Measurements from ENCODE around the gene ROBO4.

Gene ROBO4

GRCh38 chr11:124886476-124886875, 11.2 kb downstream of the ROBO4 start:
- no peak for DNase-seq (ENCODE audit: extremely low read depth, low read depth)
- no peak overlapping the region for H3K4me3 ChIP-seq (replicated peaks; ENCODE audit: low read depth, low read length)
- TF ChIP-seq, protein P1, sequence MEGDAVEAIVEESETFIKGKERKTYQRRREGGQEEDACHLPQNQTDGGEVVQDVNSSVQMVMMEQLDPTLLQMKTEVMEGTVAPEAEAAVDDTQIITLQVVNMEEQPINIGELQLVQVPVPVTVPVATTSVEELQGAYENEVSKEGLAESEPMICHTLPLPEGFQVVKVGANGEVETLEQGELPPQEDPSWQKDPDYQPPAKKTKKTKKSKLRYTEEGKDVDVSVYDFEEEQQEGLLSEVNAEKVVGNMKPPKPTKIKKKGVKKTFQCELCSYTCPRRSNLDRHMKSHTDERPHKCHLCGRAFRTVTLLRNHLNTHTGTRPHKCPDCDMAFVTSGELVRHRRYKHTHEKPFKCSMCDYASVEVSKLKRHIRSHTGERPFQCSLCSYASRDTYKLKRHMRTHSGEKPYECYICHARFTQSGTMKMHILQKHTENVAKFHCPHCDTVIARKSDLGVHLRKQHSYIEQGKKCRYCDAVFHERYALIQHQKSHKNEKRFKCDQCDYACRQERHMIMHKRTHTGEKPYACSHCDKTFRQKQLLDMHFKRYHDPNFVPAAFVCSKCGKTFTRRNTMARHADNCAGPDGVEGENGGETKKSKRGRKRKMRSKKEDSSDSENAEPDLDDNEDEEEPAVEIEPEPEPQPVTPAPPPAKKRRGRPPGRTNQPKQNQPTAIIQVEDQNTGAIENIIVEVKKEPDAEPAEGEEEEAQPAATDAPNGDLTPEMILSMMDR (IDR thresholded peaks at IDR 0.05; ENCODE audit: low read depth, low read length, missing control alignments) = no peak

GRCh38 chr11:124884869-124885479, 12.7 kb downstream of the ROBO4 start:
- TF ChIP-seq, protein P1 (IDR thresholded peaks at IDR 0.05; ENCODE audit: low read depth, low read length, missing control alignments) = no peak
- no peak for DNase-seq (ENCODE audit: extremely low read depth, low read depth)
- no peak overlapping the region for H3K4me3 ChIP-seq (replicated peaks; ENCODE audit: low read depth, low read length)

DNA sequence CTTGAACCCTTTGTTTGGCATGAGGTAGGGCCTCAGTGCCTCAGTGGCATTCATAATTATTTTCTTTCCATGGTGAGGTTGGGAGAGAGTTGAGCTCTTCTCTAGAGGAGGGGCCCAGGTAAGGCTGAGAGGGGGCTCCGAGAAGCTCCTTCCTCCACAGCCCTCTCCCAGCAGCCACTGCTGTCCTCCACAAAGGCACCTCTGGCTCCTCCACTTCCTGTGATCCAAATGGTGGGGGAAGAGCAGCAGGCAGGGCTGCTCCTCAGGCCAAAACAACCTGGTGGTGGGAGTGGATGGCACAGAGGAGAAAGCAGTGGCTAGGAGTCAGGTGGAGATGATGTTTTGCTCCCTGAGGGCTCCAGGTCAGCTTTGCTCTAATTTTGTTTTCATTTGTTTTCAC, 13.3 kb downstream of the ROBO4 start:
- TF ChIP-seq, protein P1 (IDR thresholded peaks at IDR 0.05; ENCODE audit: low read depth, low read length, missing control alignments) = no peak
- no peak for DNase-seq (ENCODE audit: extremely low read depth, low read depth)
- no peak overlapping the region for H3K4me3 ChIP-seq (replicated peaks; ENCODE audit: low read depth, low read length)

GRCh38 chr11:124882339-124883071, 15.2 kb downstream of the ROBO4 start:
- TF ChIP-seq, protein P1 (IDR thresholded peaks at IDR 0.05; ENCODE audit: low read depth, low read length, missing control alignments) = no peak
- H3K4me3 ChIP-seq (replicated peaks; ENCODE audit: low read depth, low read length) = no peak overlapping the region
- DNase-seq (ENCODE audit: extremely low read depth, low read depth) = no peak

DNA sequence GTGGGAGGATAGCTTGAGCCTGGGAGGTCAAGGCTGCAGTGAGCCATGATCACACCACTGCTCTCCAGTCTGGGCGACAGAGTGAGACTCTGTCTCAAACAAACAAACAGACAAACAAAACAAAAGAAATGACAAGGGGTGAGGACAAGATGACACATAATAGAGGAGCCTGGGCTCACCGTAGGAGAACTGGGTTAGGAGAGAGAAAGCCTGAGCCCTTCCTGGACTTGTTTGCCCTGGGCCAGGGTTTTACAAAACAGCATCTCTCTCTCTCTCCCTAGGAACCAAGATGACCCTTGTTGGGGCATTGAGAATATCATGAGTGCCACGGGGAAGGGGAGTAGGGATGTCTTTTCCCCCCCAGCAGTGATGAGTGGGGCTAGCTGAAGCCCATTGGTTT, 16.7 kb downstream of the ROBO4 start:
- H3K4me3 ChIP-seq (replicated peaks; ENCODE audit: low read depth, low read length) = no peak overlapping the region
- no peak for DNase-seq (ENCODE audit: extremely low read depth, low read depth)
- TF ChIP-seq, protein P1 (IDR thresholded peaks at IDR 0.05; ENCODE audit: low read depth, low read length, missing control alignments) = no peak

GRCh38 chr11:124880290-124880611, 17.4 kb downstream of the ROBO4 start:
- TF ChIP-seq, protein P1 (IDR thresholded peaks at IDR 0.05; ENCODE audit: low read depth, low read length, missing control alignments) = no peak
- no peak overlapping the region for H3K4me3 ChIP-seq (replicated peaks; ENCODE audit: low read depth, low read length)
- no peak for DNase-seq (ENCODE audit: extremely low read depth, low read depth)
